Tibial nerve (tissue), 3 donors: ENCODE data around the gene ANXA8L1.
"Not testable (repeated sequence)": the region's sequence is repeated elsewhere in the genome, so short reads cannot be mapped to it uniquely, and the experiment has no call there.

Experiments
- POLR2A ChIP-seq, 2 donors: fragments of 450-650 bp; IDR thresholded peaks; one replicate each; pipeline ENCODE4 v1.6.1; 2017; ENCODE audit warnings: antibody characterized with exemption in 2 of 2, mild to moderate bottlenecking in 2 of 2, moderate library complexity in 2 of 2
- TF ChIP-seq, protein P1 (sequence below), 5 experiments: fragments of 200-600 bp in 3 of 5; fragments of 450-650 bp in 2 of 5; sonication (generic) in 3 of 5; IDR thresholded peaks; one replicate each; pipeline ENCODE4 v1.5.1; 2016 to 2019; ENCODE audit warnings: antibody characterized with exemption in 5 of 5, mild to moderate bottlenecking in 3 of 5, moderate library complexity in 2 of 5

DNA sequence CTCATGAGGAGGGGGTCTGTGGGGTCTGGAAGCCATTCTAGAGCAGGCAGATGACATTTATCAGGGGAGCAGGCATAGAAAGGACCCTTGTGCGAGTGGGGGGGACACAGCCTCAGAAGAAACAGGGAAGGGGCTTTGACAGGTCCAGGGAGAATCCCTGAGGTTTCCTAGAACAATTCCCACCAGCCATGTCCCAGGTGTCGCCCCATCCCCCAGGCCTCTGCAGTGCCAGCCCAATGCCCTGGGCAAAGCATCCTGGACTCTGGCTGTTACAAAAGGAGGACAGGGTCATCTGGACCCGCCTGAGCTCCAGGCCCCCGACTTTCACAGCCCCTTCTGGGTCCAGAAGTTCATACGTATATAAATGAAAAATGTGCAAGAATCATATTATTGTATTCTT lies 8.4 kb upstream of the ANXA8L1 start:
- TF ChIP-seq, protein P1, sequence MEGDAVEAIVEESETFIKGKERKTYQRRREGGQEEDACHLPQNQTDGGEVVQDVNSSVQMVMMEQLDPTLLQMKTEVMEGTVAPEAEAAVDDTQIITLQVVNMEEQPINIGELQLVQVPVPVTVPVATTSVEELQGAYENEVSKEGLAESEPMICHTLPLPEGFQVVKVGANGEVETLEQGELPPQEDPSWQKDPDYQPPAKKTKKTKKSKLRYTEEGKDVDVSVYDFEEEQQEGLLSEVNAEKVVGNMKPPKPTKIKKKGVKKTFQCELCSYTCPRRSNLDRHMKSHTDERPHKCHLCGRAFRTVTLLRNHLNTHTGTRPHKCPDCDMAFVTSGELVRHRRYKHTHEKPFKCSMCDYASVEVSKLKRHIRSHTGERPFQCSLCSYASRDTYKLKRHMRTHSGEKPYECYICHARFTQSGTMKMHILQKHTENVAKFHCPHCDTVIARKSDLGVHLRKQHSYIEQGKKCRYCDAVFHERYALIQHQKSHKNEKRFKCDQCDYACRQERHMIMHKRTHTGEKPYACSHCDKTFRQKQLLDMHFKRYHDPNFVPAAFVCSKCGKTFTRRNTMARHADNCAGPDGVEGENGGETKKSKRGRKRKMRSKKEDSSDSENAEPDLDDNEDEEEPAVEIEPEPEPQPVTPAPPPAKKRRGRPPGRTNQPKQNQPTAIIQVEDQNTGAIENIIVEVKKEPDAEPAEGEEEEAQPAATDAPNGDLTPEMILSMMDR (IDR thresholded peaks at IDR 0.05): not testable (repeated sequence)
- not testable (repeated sequence) for TF ChIP-seq POLR2A (IDR thresholded peaks at IDR 0.05)
